ENCODE measurements around the gene RNF135. TPM values are rescaled to one million over a fixed set of nuclear protein-coding genes. Genes with fewer than 3 reads are reported as not detected.

The RNF135 gene
- total RNA-seq, 1 donor from 2014 or later: 4.6 TPM

GRCh38 chr17:31048142-31048541, 77.3 kb downstream of the RNF135 start:
- no peaks in the 10 kb centered on the region for H3K36me3 ChIP-seq
- intact Hi-C loops (cut with micrococcal nuclease): no loop called here
- no peak for DNase-seq
- H3K9me3 ChIP-seq (replicated peaks): no peaks in the 10 kb centered on the region
- H3K4me3 ChIP-seq: no peak overlapping the region
- TF ChIP-seq, protein P1, sequence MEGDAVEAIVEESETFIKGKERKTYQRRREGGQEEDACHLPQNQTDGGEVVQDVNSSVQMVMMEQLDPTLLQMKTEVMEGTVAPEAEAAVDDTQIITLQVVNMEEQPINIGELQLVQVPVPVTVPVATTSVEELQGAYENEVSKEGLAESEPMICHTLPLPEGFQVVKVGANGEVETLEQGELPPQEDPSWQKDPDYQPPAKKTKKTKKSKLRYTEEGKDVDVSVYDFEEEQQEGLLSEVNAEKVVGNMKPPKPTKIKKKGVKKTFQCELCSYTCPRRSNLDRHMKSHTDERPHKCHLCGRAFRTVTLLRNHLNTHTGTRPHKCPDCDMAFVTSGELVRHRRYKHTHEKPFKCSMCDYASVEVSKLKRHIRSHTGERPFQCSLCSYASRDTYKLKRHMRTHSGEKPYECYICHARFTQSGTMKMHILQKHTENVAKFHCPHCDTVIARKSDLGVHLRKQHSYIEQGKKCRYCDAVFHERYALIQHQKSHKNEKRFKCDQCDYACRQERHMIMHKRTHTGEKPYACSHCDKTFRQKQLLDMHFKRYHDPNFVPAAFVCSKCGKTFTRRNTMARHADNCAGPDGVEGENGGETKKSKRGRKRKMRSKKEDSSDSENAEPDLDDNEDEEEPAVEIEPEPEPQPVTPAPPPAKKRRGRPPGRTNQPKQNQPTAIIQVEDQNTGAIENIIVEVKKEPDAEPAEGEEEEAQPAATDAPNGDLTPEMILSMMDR (IDR thresholded peaks at IDR 0.05; ENCODE audit: borderline replicate concordance): no peak
- H3K4me1 ChIP-seq: peaks cover 4% of the 10 kb centered on the region
- H3K27me3 ChIP-seq (ENCODE audit: low read depth): no peaks in the 10 kb centered on the region
- no peak overlapping the region for H3K27ac ChIP-seq (replicated peaks)

DNA sequence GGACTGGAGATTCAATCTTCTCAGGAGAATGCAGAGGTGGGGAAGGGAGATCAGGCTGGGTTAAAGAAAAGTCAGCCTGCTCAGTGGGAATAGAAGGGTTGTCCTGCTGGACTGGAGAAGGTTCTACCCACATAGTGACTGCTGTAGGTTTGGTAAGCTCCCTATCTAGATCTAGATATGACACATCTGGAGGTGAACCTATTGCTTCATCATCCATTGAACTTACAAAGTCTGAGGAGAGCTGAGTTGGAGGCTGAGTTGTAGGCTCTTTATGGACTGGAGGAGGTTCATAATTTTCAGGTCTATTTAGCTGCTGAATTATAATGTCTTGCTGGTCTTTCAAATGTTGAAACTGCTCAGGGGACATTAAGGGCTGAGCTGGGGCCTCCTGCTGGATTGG, 77.9 kb downstream of the RNF135 start:
- Histone ChIP-seq H3K36me3 (no peaks in the 10 kb centered on the region), H3K4me3 (no peak overlapping the region), H3K4me1 (peaks cover 4% of the 10 kb centered on the region), H3K27me3 (ENCODE audit: low read depth) (no peaks in the 10 kb centered on the region), H3K9me3 (replicated peaks) (no peaks in the 10 kb centered on the region), H3K27ac (replicated peaks) (no peak overlapping the region)
- no peak for DNase-seq
- intact Hi-C loops (cut with micrococcal nuclease): no loop called here
- TF ChIP-seq, protein P1 (IDR thresholded peaks at IDR 0.05; ENCODE audit: borderline replicate concordance): no peak

Other genes starting within 250 kb of the RNF135 start
- 4.7 TPM for gene CRLF3, start 146.3 kb upstream of the RNF135 start, total RNA-seq
- 0.36 TPM for gene ATAD5, start 139.1 kb upstream of the RNF135 start, total RNA-seq
- gene TEFM, start 64.8 kb upstream of the RNF135 start, total RNA-seq: 17.7 TPM
- gene ADAP2, start 49.1 kb upstream of the RNF135 start, total RNA-seq: 7.0 TPM
- gene NF1, start 123.9 kb downstream of the RNF135 start, total RNA-seq: 42.5 TPM